TTC549 (cell line): Measurements from ENCODE around the gene STAM2.
"Not testable (repeated sequence)": the region's sequence is repeated elsewhere in the genome, so short reads cannot be mapped to it uniquely, and the experiment has no call there.

ENCODE experiments used
- FAIRE-seq: peaks from 2 replicates; lab custom pipeline; 2012; peaks lifted over from hg19 to GRCh38; lab: Jason Lieb, UNC

STAM2 gene

GRCh38 chr2:152106464-152106863 is 69.1 kb downstream of the STAM2 start:
- FAIRE-seq = no peak

GRCh38 chr2:152103271-152103670 is 72.3 kb downstream of the STAM2 start:
- FAIRE-seq = no peak

GRCh38 chr2:152100961-152101360 is 74.6 kb downstream of the STAM2 start:
- no peak for FAIRE-seq

GRCh38 chr2:152099367-152100050 is 76.1 kb downstream of the STAM2 start:
- no peak for FAIRE-seq

GRCh38 chr2:152098496-152099366 is 76.8 kb downstream of the STAM2 start, which contains the start of gene CACNB4:
Gene CACNB4 (minus strand): TSS chr2:152099044.
- FAIRE-seq = no peak

- FAIRE-seq = no peak
Measured at GRCh38 chr2:152097801-152098495, 77.6 kb downstream of the STAM2 start.

GRCh38 chr2:152097290-152097800 is 78.2 kb downstream of the STAM2 start:
- FAIRE-seq = no peak

GRCh38 chr2:152095146-152095545 is 80.4 kb downstream of the STAM2 start:
- no peak for FAIRE-seq

GRCh38 chr2:152094014-152094413 is 81.5 kb downstream of the STAM2 start:
- FAIRE-seq = no peak

- FAIRE-seq = no peak
Measured at GRCh38 chr2:152093464-152093863, 82.1 kb downstream of the STAM2 start.

- no peak for FAIRE-seq
Measured at GRCh38 chr2:152092095-152092494, 83.5 kb downstream of the STAM2 start.

- FAIRE-seq = not testable (repeated sequence)
Measured at GRCh38 chr2:152090726-152091125, 84.8 kb downstream of the STAM2 start.

GRCh38 chr2:152089238-152089637 is 86.3 kb downstream of the STAM2 start:
- FAIRE-seq = no peak

- FAIRE-seq = no peak
Measured at GRCh38 chr2:152088006-152088405, 87.6 kb downstream of the STAM2 start.

GRCh38 chr2:152086231-152086630 is 89.3 kb downstream of the STAM2 start:
- no peak for FAIRE-seq

GRCh38 chr2:152084076-152084475 is 91.5 kb downstream of the STAM2 start:
- FAIRE-seq = no peak

GRCh38 chr2:152083202-152083875 is 92.2 kb downstream of the STAM2 start:
- no peak for FAIRE-seq

- FAIRE-seq = no peak
Measured at GRCh38 chr2:152078662-152079061, 96.9 kb downstream of the STAM2 start.

GRCh38 chr2:152078023-152078422 is 97.5 kb downstream of the STAM2 start:
- FAIRE-seq = no peak

- FAIRE-seq = no peak
Measured at GRCh38 chr2:152075461-152076050, 100.0 kb downstream of the STAM2 start.

GRCh38 chr2:152072011-152072410 is 103.6 kb downstream of the STAM2 start:
- no peak for FAIRE-seq

GRCh38 chr2:152071518-152071917 is 104.0 kb downstream of the STAM2 start:
- no peak for FAIRE-seq
